Vagina (tissue), 2 donors: ENCODE measurements around the gene MAMDC2. TPM values are rescaled to one million over a fixed set of nuclear protein-coding genes. Genes with fewer than 3 reads are reported as not detected.

Experiments
- DNase-seq, 2 donors: peaks; one replicate each; pipeline ENCODE4 v3.0.0-alpha.2; 2017; ENCODE audit errors: extremely low spot score in 2 of 2
- H3K27ac ChIP-seq: fragments of 200-600 bp; sonication (generic); one replicate; pipeline ENCODE4 v1.5.1; 2019
- H3K27me3 ChIP-seq: fragments of 200-600 bp; sonication (generic); one replicate; pipeline ENCODE4 v1.5.1; 2019
- H3K36me3 ChIP-seq, 2 donors: fragments of 200-600 bp; sonication (generic); one replicate each; pipeline ENCODE4 v1.5.1; 2017 to 2019
- H3K4me1 ChIP-seq: fragments of 200-600 bp; sonication (generic); one replicate; pipeline ENCODE4 v1.5.1; 2019
- H3K4me3 ChIP-seq, 2 donors: fragments of 200-600 bp; sonication (generic); 1 replicate in 1 of 2; 2 replicates in 1 of 2; pipeline ENCODE4 v1.5.1; 2016 to 2019
- H3K9me3 ChIP-seq: fragments of 200-600 bp; sonication (generic); one replicate; pipeline ENCODE4 v1.5.1; 2019
- POLR2A ChIP-seq, 2 donors: fragments of 450-650 bp; IDR thresholded peaks; one replicate each; pipeline ENCODE4 v1.6.1; 2017; ENCODE audit warnings: antibody characterized with exemption in 2 of 2, mild to moderate bottlenecking in 2 of 2, moderate library complexity in 2 of 2
- POLR2AphosphoS5 ChIP-seq, 2 donors: sonication (generic); formaldehyde crosslinking; IDR thresholded peaks; one replicate each; pipeline ENCODE4 v1.9.0; 2017; ENCODE audit warnings: antibody characterized with exemption in 2 of 2, mild to moderate bottlenecking in 2 of 2, low read depth in 1 of 2; ENCODE audit not compliant: insufficient read depth in 1 of 2
- intact Hi-C: fragments of 100-400 bp; cut with DNase I; formaldehyde crosslinking; loops from one replicate; pipeline ENCODE4 v1.15.1; 2023
- total RNA-seq: library from RNA; depleted of rRNA; stranded (reverse); fragments of >200 nt; gene quantifications from one replicate; pipeline ENCODE4 v1.2.3, GENCODE V29; 2016
- TF ChIP-seq, protein P1 (sequence below), 3 experiments: fragments of 450-650 bp in 2 of 3; fragments of 200-600 bp in 1 of 3; sonication (generic) in 1 of 3; IDR thresholded peaks; one replicate each; pipeline ENCODE4 v1.5.1; 2017 to 2019; ENCODE audit warnings: antibody characterized with exemption in 3 of 3, mild to moderate bottlenecking in 2 of 3, moderate library complexity in 2 of 3

The MAMDC2 gene
- total RNA-seq, 1 donor from 2014 or later = 38.5 TPM

DNA sequence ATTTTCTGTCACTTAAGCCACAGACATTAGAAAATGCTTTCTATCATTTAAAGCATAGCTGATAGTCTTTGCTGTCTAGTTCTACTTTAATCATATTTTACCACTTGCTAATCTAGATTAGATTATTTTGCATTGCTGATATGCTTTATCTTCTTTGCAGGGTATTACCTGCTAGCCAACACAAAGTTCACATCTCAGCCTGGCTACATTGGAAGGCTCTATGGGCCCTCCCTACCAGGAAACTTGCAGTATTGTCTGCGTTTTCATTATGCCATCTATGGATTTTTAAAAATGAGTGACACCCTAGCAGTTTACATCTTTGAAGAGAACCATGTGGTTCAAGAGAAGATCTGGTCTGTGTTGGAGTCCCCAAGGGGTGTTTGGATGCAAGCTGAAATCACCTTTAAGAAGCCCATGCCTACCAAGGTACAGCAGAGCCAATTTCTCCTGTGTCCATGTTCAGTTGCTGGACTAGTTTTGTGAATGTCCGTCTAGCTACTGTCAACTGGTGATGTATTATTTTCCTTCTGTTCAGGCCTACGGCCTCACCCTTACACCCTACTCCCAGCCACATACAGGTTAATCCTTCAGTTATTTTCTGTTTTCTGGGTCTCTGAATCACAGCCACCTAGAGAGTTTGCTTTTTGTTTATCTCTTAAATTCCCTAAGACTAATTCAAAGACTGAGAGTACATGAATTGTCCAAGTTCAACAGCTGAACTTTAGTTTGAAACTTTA, 99.9 kb downstream of the MAMDC2 start:
- TF ChIP-seq, protein P1, sequence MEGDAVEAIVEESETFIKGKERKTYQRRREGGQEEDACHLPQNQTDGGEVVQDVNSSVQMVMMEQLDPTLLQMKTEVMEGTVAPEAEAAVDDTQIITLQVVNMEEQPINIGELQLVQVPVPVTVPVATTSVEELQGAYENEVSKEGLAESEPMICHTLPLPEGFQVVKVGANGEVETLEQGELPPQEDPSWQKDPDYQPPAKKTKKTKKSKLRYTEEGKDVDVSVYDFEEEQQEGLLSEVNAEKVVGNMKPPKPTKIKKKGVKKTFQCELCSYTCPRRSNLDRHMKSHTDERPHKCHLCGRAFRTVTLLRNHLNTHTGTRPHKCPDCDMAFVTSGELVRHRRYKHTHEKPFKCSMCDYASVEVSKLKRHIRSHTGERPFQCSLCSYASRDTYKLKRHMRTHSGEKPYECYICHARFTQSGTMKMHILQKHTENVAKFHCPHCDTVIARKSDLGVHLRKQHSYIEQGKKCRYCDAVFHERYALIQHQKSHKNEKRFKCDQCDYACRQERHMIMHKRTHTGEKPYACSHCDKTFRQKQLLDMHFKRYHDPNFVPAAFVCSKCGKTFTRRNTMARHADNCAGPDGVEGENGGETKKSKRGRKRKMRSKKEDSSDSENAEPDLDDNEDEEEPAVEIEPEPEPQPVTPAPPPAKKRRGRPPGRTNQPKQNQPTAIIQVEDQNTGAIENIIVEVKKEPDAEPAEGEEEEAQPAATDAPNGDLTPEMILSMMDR (IDR thresholded peaks at IDR 0.05) = no peak
- TF ChIP-seq POLR2A (IDR thresholded peaks at IDR 0.05) = no peak
- no peak for TF ChIP-seq POLR2AphosphoS5 (IDR thresholded peaks at IDR 0.05; ENCODE audit: insufficient read depth in 1 of 2, low read depth in 1 of 2)
- Histone ChIP-seq H3K27ac (no peak overlapping the region), H3K36me3 (no peaks in the 10 kb centered on the region)

DNA sequence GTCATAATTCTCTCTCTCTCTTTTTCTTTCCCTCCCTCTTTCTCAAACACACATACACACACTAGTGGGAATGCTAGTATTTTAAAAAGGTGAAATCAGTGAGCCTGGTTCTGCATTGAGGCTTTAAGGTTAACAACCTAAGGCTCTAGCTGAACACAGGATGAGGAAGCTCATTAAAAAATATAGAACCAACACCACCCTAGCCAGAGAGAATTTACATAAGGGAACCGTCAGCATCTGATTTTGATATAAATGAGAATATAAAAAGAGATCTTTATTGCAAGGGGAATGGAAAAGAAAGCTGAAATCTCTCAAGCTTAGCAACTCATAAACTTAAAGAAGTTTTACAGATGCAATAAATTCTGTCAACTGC, 100.5 kb downstream of the MAMDC2 start:
- no peaks in the 10 kb centered on the region for H3K9me3 ChIP-seq
- no peaks in the 10 kb centered on the region for H3K27me3 ChIP-seq
- no peak overlapping the region for H3K27ac ChIP-seq
- TF ChIP-seq, protein P1 (IDR thresholded peaks at IDR 0.05) = no peak
- H3K4me3 ChIP-seq = no peak overlapping the region
- no peaks in the 10 kb centered on the region for H3K36me3 ChIP-seq
- DNase-seq = no peak
- intact Hi-C loops = no loop called here
- peaks cover 9% of the 10 kb centered on the region for H3K4me1 ChIP-seq

More for the DNA sequence above, 99.9 kb downstream of the MAMDC2 start:
- Histone ChIP-seq H3K9me3 (no peaks in the 10 kb centered on the region), H3K4me1 (peaks cover 9% of the 10 kb centered on the region), H3K4me3 (no peak overlapping the region), H3K27me3 (no peaks in the 10 kb centered on the region)
- DNase-seq = no peak
- intact Hi-C loops = no loop called here

DNA sequence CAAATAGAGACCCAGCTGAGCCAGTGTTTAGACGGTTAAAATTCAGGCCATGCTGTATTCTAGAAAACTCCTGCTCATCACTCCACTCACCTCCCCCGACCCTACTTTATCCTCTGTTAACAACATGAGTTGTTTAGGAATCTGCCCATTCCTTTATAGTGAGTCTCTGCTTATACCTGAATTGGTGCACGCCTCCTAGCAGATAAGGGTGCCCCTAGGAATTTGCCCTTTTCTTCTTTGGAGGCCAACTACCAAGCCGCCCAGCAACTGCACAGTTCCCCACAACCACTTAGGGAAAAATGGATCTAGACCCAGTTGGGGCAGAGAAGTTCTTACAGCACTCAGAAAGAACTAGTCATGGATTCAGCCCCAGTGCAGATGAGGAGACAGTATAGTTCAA, 102.3 kb downstream of the MAMDC2 start:
- intact Hi-C loops = no loop called here
- Histone ChIP-seq H3K4me1 (peaks cover 9% of the 10 kb centered on the region), H3K4me3 (no peak overlapping the region), H3K27me3 (no peaks in the 10 kb centered on the region), H3K27ac (no peak overlapping the region), H3K36me3 (no peaks in the 10 kb centered on the region), H3K9me3 (no peaks in the 10 kb centered on the region)
- no peak for DNase-seq
- TF ChIP-seq, protein P1 (IDR thresholded peaks at IDR 0.05) = no peak
- no peak for TF ChIP-seq POLR2AphosphoS5 (IDR thresholded peaks at IDR 0.05; ENCODE audit: insufficient read depth in 1 of 2, low read depth in 1 of 2)
- no peak for TF ChIP-seq POLR2A (IDR thresholded peaks at IDR 0.05)

DNA sequence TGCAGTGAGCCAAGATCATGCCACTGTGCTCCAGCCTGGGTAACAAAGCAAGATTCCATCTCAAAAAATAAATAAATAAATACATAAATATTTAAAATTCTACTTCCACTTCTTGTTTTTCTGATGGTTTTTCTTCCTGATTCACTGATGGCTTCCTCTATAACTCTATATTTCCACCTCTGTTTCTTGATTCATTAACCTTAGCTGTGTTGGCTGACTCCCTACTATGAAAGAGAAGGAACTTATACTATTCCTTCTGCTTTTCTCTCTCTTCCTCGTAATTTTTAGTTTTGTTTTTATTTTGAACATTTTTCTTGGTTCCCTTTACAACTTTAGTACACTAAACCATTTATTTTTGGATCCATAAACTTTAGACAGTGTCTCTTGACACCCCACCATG, 103.5 kb downstream of the MAMDC2 start:
- Histone ChIP-seq H3K9me3 (no peaks in the 10 kb centered on the region), H3K27ac (no peak overlapping the region), H3K27me3 (no peaks in the 10 kb centered on the region), H3K36me3 (peaks cover 0 to 4% of the 10 kb centered on the region in 2 donors), H3K4me1 (peaks cover 9% of the 10 kb centered on the region), H3K4me3 (no peak overlapping the region)
- intact Hi-C loops = no loop called here
- TF ChIP-seq POLR2A (IDR thresholded peaks at IDR 0.05) (no peak), POLR2AphosphoS5 (IDR thresholded peaks at IDR 0.05; ENCODE audit: insufficient read depth in 1 of 2, low read depth in 1 of 2) (no peak)
- TF ChIP-seq, protein P1 (IDR thresholded peaks at IDR 0.05) = no peak
- no peak for DNase-seq

DNA sequence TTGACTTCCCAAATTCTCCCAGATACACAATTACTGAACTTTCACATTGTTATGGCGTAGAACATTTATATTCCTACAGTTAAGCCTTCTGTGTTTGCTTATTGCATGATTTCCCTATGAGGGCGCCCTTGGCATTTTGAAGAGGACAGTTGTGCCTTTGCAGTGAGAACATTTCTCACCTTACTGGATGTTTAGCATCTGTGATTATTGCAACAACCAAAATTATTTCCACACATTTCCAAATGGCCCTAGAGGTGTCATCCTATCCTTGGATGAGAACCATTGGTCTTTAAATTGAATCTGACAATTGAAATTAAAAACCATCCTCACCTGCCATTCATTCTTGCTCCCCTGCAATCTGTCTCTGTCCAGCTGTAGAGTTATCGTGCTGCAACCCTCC, 104.0 kb downstream of the MAMDC2 start:
- intact Hi-C loops = no loop called here
- Histone ChIP-seq H3K9me3 (no peaks in the 10 kb centered on the region), H3K36me3 (peaks cover 0 to 4% of the 10 kb centered on the region in 2 donors), H3K4me1 (peaks cover 9% of the 10 kb centered on the region), H3K4me3 (no peak overlapping the region), H3K27me3 (no peaks in the 10 kb centered on the region), H3K27ac (no peak overlapping the region)
- no peak for DNase-seq
- TF ChIP-seq POLR2AphosphoS5 (IDR thresholded peaks at IDR 0.05; ENCODE audit: insufficient read depth in 1 of 2, low read depth in 1 of 2) (no peak), POLR2A (IDR thresholded peaks at IDR 0.05) (no peak)
- TF ChIP-seq, protein P1 (IDR thresholded peaks at IDR 0.05) = no peak
